C1 segment of cervical spinal cord (tissue), 14 donors: Measurements from ENCODE around the gene TOMM34.
A peak's percentile ranks its signal among the peaks of the same experiment; 100 is the strongest.

Experiments
- DNase-seq, 14 donors: peaks; one replicate each; lab custom pipeline; 2025; lab: John Stamatoyannopoulos, UW

The TOMM34 gene

DNA sequence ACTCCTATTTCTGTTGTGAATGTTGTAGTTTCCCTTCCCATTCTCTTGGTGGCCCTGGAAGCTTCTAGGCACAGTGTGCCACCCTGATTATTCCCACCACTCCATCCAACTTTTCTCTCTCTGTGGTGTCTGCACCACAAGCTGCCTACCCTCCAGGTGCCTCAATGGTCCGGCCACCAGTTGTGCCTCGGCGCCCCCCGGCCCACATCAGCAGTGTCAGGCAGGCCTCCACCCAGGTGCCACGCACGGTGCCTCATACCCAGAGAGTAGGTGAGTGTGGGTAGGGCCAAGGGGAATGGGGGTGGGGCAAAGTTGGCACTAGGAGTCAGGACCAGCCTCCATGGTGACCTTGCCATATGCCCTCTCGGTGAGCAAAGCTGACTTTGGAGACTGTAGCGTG, 27.3 kb downstream of the TOMM34 start:
- DNase-seq = no peak

DNA sequence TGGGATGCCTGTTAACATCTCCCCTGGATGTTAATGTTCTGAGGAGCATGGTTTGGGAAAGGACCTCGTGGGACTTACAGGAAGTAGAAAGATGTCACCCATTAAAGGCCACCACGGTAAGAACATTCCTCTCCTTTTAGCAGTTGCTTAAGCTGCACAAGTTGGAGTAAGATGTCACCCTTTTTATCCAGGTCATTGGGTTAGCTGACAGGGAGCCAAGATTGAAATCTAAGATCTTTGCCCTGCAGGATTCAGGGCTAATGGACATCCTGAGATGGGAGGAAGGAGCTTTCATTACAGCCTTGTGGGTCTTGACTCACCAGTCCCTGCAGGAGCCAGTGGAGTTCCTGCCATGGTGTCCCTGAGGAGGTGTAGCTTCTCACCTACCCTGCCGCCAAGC, 28.3 kb downstream of the TOMM34 start:
- DNase-seq = no peak

DNA sequence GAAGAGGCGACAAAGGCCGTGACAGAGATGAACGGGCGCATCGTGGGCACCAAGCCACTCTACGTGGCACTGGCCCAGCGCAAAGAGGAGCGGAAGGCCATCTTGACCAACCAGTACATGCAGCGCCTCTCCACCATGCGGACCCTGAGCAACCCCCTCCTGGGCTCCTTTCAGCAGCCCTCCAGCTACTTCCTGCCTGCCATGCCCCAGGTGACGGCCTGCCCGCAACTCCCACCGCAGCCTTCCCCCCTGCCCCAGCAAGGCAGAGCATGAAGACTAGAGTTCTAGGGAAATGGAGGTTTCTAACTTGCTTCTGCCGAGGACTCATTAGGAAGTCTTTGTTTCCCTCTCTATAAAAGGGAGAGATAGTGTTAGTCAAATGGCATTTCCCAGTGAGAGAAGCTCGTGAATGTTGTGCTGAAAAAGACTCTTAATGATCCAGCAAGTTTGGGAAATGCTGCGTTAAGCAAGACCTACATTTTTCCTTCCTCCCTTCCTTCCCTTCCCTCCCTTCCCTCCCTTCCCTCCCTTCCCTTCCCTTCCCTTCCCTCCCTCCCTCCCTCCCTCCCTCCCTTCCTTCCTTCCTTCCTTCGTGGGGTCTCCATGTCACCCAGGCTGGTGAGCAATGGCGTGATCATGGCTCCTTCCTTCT, 29.6 kb downstream of the TOMM34 start:
- DNase-seq = no peak

DNA sequence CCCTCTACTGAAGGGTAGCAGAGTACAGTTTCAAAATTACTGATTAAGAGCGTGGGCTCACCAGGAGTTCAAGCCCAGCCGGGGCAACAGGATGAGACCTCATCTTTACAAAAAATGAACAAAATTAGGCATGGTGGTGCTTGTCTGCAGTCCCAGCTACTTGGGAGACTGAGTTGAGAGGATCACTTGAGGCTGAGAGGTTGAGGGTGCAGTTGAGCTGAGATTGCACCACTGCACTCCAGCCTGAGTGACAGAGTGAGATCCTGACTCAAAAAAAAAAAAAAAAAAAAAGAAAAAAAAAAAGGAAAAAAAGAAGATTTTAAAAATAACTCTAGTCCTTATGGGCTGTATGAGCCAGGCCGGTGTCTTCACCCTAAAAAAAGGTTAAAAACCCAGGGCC, 31.6 kb downstream of the TOMM34 start:
- DNase-seq = no peak

DNA sequence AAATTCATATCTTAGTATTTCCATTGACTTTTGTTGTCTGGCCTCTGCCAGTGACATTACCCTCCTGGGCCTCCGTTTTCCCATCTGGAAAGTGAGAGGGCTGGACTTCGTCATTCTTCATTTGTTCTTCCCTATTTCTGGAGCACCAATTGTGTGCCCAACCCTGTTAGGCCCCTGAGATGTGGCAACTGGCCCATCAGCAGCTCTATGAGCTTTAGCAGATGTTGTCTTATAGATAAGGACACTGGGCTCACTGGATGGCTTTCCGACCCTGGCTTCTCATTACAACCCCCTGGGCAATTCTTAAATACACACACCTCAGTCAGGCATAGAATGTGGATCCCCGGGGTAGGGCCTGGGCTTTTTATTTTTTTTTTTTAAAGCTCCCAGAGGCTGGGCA, 35.7 kb downstream of the TOMM34 start:
- DNase-seq = no peak

DNA sequence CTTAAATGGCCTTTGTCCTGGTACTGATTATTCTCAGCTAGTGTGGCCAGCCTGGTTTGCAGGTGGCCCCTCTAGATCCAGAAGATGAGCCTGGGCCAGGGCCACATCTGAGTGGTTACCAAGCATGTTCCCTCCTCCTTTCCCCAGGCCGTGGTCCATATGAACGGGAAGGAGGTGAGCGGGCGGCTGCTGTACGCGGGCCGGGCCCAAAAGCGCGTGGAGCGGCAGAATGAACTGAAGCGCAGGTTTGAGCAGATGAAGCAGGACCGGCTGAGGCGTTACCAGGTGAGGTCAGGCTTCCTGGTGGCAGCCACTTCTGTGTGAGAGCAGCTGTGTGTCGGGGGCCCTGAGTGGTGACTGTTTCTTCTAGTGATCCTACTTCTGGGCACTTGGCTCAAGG, 38.8 kb downstream of the TOMM34 start:
- no peak for DNase-seq

DNA sequence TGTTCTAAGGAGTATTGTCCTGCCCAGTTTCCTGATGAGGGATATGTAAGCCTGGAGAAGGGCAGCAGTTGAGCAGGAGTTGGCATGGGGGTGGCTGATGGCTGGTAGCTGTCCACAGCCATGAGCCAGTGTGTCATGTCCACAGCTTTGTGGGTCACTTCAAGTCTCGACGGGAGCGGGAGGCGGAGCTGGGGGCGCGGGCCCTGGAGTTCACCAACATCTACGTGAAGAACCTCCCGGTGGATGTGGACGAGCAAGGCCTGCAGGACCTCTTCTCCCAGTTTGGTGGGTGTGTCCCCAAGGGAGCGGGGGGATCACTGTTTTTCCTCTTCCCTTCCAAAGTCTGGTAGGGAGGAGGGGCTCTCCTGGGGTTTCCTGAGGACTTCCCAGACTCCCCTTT, 41.4 kb downstream of the TOMM34 start:
- DNase-seq = no peak

DNA sequence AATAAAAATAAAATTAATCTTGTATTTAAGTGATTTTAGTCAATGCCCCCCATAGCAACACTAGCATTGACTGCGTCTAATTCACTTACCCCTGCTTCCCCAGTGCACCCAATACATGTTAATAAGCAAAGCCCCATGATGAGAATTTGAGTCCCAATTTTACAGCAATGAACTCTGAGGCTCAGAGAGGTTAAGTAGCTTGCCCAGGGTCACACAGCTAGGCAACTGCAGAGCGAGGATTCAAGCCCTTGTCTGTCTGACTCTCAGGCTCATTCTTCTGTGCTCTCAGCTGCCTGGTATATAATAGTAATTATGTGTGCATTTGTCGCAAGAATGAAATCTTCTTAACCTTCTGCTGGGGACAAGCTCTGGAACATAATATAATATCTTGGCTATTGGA, 41.9 kb downstream of the TOMM34 start:
- no peak for DNase-seq

DNA sequence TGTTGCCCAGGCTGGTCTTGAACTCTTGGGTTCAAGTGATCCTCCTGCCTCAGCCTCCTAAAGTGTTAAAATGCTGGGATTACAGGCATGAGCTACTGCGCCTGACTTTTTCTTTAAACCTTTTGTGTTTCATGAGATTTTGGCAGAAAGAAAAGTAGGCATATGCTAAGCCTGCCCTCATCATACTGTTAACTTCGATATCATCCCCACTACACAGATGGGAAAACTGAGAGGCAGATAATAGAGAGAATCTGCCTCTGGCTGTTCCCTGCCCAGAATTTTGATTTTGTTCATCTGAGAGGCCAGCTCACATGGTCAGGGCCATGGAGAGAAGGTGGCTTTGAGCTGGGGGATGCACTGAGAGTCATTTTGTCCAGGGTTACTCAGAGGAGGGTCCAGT, 42.8 kb downstream of the TOMM34 start:
- DNase-seq = no peak

DNA sequence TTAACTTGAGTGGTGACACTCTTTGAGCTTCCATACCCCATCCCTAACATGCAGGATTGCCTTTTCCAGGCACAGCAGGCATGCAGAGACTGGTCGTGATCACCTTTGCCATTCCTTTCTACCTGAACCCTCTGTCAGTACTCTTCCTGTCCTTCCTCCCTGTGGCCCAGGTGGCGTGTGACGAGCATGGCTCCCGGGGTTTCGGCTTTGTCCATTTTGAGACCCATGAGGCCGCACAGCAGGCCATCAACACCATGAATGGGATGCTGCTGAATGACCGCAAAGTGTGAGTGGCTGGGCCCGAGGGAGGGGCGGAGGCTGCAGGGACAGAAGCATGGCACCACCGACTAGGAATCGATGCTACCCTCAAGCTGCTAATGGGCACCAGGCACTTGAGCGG, 43.6 kb downstream of the TOMM34 start:
- DNase-seq = no peak

DNA sequence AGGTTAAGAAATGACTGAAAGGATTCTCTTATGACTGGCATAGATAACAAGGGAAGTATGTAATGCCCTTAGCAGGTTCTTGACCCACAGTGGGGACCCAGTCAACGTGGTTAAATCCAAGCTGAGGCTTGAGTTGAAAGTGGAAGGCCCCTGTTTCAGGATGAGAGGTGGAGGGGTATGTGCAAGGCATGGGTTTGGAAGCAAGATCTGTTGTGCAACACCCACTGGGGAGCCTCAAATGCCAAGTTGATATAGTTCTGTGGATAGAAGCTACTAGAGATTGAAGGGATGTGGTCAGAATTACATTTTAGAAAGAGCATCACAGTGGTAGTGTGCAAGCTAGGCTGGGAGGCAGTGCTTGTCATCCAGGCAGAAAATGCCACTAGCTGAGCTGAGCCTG, 45.3 kb downstream of the TOMM34 start:
- no peak for DNase-seq

DNA sequence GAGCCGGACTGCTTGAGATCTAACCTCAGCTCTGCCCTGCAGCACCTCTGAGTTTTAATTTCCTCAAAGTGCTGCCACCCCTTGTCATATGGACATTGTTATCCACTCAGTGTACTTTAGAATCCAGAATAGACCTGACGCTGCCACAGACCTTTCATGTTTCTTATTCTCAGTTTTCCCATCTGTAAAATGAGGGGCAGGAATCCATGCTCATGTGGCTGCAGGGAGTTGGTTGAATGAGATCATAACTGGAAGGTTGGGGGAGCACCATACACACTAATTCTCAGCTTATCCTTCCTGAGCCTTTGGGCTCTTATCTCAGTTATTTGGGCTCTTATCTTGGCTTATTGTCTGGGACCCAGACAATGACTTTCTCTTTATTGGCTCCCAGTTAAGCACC, 48.0 kb downstream of the TOMM34 start:
- no peak for DNase-seq

DNA sequence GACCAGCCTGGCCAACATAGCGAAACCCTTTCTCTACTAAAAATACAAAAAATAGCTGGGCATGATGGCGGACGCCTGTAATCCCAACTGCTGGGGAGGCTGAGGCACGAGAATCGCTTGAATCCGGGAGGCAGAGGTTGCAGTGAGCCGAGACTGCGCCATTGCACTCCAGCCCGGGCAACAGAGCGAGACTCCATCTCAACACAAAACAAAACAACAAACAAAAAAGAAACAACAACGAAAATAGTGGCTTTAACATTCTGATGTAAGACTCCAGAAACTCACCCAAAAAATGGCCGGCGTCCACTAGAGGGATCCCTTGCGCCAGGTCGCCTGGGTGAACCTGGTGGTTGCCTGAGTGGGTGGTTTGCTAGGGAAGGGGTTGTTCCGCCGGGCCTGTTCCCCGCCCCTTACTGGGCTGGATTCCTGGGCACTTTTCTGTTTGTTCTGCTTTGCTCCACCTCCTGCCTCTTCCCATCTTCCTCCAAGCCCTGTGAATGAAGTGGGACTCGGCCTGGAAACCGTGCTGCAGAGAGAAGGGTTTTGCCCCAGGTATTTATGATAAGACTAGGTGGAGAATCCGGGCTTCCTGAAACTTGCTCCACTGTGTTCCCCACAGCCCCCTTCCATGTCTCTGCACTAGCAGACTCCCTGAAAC, 48.8 kb downstream of the TOMM34 start:
- no peak for DNase-seq

DNA sequence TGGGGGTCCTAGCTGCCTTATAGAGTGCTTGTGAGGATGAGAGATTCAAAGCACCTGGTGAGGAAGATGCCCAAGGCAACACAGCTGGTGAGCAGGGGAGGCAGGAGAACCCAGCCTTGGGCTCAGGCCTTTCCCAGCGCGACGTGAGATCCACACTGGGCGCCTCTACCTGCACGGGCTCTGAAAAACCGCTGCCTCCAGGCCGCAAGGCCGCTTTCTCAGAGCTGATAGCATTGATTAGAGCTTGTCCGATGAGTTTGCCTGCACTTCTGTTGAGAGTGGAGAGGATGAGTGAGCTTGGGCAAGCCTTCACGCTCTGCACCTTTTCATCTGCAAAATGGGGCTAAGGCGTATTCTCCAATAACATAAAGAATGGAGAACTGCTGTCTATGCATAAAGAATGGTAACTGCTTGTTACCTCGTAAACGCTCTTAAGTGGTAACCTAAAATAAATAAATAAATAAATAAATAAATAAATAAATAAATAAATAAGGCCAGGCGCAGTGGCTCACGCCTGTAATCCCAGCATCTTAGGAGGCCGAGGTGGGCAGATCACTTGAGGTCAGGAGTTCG, 49.4 kb downstream of the TOMM34 start:
- DNase-seq = no peak

DNA sequence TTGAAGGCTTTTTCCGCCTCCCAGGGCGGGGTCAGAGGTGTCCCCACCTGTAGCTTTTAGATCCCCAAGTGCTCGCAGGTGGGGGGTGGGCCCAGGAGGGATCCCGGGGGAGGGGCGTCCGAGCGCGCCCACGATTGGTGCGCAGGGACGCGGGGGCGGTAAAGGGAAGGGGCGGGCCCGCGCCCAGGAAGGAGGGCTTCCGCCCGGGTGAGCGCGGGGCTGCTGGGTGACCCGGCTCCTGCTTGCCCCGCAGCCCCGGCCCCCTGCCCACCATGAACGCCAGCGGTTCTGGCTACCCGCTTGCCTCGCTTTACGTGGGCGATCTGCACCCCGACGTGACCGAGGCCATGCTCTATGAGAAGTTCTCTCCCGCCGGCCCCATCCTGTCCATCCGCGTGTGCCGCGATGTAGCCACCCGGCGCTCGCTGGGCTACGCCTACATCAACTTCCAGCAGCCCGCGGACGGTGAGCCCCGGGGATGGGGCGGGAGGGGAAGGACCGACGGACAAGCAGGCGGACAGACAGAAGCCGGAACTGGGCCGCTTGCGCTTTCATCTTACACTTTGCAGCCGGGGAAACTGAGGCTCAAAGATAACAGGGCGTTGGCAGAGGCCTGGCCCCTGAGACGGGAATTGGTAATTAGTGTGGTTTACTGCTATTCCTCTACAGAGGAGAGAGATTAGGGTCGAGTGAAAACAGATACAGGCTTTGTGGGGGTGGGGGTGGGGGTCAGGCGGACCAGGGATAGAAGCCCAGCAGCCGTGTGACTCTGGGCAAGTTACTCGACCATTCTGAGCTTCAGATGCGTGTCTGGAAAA, 50.1 kb downstream of the TOMM34 start, which contains the start of gene PABPC1L:
PABPC1L (plus strand) TSS at position 189 of the 818 bp plus-strand sequence; CDS start at position 273, 84 bp downstream.
- DNase-seq = peak in 7 of 14 donors; percentile 4 to 43 (median 17)

DNA sequence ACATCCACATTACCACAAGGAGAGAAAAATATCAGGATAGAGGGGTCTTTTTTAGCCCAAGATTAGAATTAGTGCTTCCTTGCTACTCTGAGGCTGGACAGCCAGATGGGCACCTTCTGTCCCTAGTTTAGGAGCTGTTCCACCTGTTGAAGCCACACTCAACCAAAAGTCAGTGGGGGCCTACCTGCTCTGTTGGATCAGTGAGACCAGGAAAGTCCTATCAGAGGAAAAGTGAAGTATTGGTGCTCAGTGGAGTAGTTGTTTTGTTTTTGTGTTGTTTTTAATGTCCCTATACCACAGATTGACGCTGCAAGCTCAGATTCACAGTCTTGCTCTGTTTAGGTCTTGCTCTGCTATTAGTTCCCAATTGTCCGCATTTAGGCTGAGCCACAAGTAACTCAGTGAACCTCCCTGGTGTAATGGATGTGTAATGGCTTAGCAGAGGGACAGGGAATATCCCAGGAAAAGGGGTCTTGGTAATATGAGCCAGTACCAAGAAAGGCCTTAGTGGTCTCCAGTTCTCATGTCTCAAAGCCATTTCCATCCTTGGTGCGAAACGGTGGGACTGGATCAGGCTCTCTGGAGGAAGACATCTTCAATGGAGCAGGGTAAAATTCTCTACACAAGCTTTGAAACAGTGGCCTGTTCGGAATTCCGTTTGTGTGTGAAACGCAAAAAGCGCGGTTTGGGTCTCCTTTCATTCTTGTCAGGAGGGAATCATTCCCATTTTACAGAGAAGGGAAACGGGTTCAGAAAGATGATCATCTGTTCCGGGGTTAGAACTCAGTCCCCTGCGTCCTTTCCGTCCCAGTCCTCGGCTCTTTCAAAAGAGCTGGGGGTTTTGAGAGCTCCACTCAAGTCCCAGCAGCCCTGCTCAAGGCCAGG, 51.0 kb downstream of the TOMM34 start:
- no peak for DNase-seq

DNA sequence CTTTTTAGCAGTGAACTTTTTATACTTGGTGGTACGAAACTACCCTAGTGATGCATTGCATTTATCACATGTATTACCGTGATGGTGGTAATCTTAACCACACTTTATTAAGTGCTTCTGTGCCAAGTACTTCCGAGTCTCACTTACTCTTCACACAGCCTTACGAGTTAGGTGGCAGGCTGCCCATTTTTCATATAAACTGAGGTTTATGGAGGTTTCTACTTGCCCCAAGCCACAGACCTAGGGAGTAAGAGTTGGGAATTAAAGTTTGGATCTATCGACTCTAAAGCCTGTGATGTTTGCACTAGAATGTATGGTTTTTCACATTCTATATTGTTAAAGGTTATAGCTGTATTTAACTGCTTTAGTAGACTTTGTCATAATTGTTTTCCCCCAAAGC, 55.8 kb downstream of the TOMM34 start:
- DNase-seq = no peak

DNA sequence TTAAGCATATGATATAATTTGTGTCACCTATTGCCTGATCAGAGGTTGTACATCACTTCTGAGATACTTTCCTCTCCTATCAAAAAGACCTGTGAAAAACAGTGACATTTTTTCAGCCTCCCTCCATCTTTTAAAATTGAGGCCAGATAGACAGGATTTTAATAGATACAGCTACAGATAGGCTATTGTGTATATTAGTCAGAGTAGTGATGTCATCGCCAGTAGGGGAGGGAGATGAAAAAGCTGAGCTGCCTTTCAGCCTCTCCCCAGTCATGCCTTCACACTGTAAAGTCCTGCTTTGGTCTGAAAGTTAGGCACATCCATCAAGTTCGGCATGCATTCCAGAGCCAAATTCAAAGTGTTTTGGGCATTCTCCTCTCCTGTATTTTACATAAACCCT, 58.2 kb downstream of the TOMM34 start:
- peak in 2 of 14 donors; percentile 4 to 15 for DNase-seq

DNA sequence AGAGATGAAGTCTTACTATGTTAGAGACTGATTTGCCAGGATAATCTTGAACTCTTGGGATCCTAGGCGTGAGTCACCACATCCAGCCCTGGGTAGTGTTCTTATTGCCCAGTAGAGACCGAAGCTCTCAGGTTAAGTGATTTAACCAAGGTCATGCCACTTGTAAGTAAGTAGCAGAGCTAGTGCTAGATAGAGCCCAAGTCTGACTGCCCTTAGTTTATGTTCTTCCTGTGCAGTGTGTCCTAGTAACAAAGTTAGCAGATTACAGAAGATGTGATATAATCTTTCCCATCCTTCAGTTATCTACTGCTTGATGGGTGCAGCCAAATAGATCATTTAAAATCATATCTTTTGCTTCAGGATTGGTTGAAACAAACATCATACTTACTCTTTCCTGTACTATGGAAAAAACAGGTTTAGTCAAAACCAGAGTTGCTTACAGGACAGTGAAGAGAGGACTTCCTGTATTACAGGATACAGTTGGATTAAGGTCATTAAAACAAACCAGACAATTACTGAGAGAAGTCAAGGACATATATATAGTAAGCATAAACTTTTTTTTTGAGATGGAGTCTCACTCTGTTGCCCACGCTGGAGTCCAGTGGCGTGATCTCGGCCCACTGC, 59.9 kb downstream of the TOMM34 start:
- no peak for DNase-seq

DNA sequence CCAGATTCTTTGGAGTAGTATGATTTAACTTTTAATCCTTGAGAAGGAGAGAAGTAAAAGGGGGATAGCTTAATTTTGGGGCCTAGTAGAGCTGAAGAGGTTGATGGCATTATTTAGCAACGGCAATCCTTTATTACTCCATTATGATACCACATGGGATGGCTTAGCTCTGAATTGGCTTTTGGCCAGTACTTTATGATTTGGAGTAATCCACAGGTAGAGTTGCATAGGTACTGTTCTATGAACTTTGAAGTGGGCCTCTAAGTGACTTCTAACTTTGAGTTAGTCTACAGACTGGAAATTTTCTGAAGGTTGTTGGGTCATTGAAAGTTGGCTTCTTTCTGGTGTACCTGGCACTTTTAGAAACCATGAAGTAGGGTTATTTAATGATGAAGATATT, 63.1 kb downstream of the TOMM34 start:
- DNase-seq = no peak

DNA sequence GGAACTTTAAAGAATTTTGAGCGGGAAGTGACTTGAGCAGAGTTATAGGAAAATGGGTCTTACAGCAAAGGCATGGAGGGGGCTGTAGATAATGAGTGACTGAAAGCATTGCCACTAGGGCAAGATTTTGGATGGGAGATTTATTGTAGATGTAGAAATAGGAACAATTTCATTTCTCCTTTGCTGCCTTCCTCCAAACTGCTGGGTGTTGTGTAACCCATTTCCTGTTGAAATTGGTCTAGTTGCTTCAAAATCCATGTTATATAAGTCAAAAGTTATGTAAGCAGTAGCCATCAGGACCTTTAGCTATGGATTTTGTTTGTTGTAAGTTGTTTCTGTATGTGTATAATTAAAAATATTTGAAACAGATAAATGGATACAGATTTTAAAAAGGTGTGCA, 63.6 kb downstream of the TOMM34 start:
- no peak for DNase-seq
